Fibroblast of lung (primary cell): ENCODE data around the gene PTPRA. TPM values are rescaled to one million over a fixed set of nuclear protein-coding genes. Genes with fewer than 3 reads are reported as not detected.

ENCODE experiments used
- DNase-seq, 2 donors: peaks; one replicate each; pipeline versions ENCODE4 v3.0.0 to v3.0.0-alpha.2; 2010; ENCODE audit warnings: low read depth in 2 of 2
- H2AFZ ChIP-seq: 2 replicates; pipeline ENCODE4 v1.5.1; 2012; ENCODE audit warnings: low read length, control low read depth, inconsistent platforms
- H3K27ac ChIP-seq: 2 replicates; pipeline ENCODE4 v1.5.1; 2011; ENCODE audit warnings: low read length, control low read depth; ENCODE audit not compliant: insufficient read depth
- H3K27me3 ChIP-seq: 2 replicates; pipeline ENCODE4 v1.5.1; 2011; ENCODE audit warnings: mild to moderate bottlenecking, low read length; ENCODE audit not compliant: control insufficient read depth, insufficient read depth
- H3K36me3 ChIP-seq: 2 replicates; pipeline ENCODE4 v1.5.1; 2011; ENCODE audit warnings: low read length; ENCODE audit not compliant: control insufficient read depth, insufficient read depth
- H3K4me1 ChIP-seq: 2 replicates; pipeline ENCODE4 v1.5.1; 2011; ENCODE audit warnings: low read length; ENCODE audit not compliant: control insufficient read depth, insufficient read depth; ENCODE audit errors: extremely low read depth
- H3K4me2 ChIP-seq: 2 replicates; pipeline ENCODE4 v1.5.1; 2011; ENCODE audit warnings: low read length, control low read depth; ENCODE audit not compliant: insufficient read depth; ENCODE audit errors: extremely low read depth
- H3K4me3 ChIP-seq, 4 experiments: fragments of 200-600 bp in 1 of 4; sonication (generic) in 1 of 4; replicated peaks in 1 of 4; 2 replicates each; pipeline ENCODE4 v1.5.1; 2011 to 2016; ENCODE audit warnings: low read length in 4 of 4, low read depth in 3 of 4, mild to moderate bottlenecking in 3 of 4, control low read depth in 2 of 4, inconsistent platforms in 1 of 4, mixed read lengths in 1 of 4; ENCODE audit not compliant: insufficient read depth in 1 of 4; ENCODE audit errors: control extremely low read depth in 1 of 4
- H3K79me2 ChIP-seq: 2 replicates; pipeline ENCODE4 v1.5.1; 2012; ENCODE audit warnings: mild to moderate bottlenecking, low read length, inconsistent platforms; ENCODE audit not compliant: control insufficient read depth, insufficient read depth
- H3K9ac ChIP-seq: 2 replicates; pipeline ENCODE4 v1.5.1; 2011; ENCODE audit warnings: mild to moderate bottlenecking, low read length, control low read depth; ENCODE audit not compliant: insufficient read depth
- H3K9me3 ChIP-seq: 2 replicates; pipeline ENCODE4 v1.5.1; 2012; ENCODE audit warnings: low read depth, low read length; ENCODE audit not compliant: control insufficient read depth, insufficient read depth
- H4K20me1 ChIP-seq: 2 replicates; pipeline ENCODE4 v1.5.1; 2011; ENCODE audit warnings: low read length; ENCODE audit not compliant: control insufficient read depth, insufficient read depth; ENCODE audit errors: extremely low read depth
- EZH2 ChIP-seq: IDR thresholded peaks from 2 replicates; pipeline ENCODE4 v1.5.1; 2012; ENCODE audit warnings: low read length, control low read depth, mild to moderate bottlenecking; ENCODE audit errors: missing control alignments
- polyA plus RNA-seq, 2 donors: library from polyadenylated mRNA; depleted of rRNA in 1 of 2; stranded (reverse) in 1 of 2; unstranded in 1 of 2; fragments of >200 nt; gene quantifications; 2 replicates each; pipeline ENCODE4 v1.2.1, GENCODE V29; 2011 to 2012; ENCODE audit warnings: missing spikeins in 1 of 2
- total RNA-seq: library from RNA; depleted of rRNA; stranded (reverse); fragments of >200 nt; gene quantifications from 2 replicates; pipeline ENCODE4 v1.2.1, GENCODE V29; 2014
- TF ChIP-seq, protein P1 (sequence below), 2 donors: IDR thresholded peaks in 1 of 2; conservative IDR thresholded peaks in 1 of 2; 1 replicate in 1 of 2; 2 replicates in 1 of 2; pipeline ENCODE4 v1.5.1; 2011 to 2012; ENCODE audit warnings: low read length in 2 of 2, control low read depth in 1 of 2, inconsistent platforms in 1 of 2, low read depth in 1 of 2, mild to moderate bottlenecking in 1 of 2

The PTPRA gene
- total and polyA plus RNA-seq, 2 donors (not counting 1 experiment from before 2014, with no cell fraction given): 27.9 to 127 TPM

- TF ChIP-seq EZH2: no peak
- TF ChIP-seq, protein P1, sequence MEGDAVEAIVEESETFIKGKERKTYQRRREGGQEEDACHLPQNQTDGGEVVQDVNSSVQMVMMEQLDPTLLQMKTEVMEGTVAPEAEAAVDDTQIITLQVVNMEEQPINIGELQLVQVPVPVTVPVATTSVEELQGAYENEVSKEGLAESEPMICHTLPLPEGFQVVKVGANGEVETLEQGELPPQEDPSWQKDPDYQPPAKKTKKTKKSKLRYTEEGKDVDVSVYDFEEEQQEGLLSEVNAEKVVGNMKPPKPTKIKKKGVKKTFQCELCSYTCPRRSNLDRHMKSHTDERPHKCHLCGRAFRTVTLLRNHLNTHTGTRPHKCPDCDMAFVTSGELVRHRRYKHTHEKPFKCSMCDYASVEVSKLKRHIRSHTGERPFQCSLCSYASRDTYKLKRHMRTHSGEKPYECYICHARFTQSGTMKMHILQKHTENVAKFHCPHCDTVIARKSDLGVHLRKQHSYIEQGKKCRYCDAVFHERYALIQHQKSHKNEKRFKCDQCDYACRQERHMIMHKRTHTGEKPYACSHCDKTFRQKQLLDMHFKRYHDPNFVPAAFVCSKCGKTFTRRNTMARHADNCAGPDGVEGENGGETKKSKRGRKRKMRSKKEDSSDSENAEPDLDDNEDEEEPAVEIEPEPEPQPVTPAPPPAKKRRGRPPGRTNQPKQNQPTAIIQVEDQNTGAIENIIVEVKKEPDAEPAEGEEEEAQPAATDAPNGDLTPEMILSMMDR (conservative IDR thresholded peaks at IDR 0.05 in 1 of 2, IDR thresholded peaks at IDR 0.05 in 1 of 2; ENCODE audit: low read depth in 1 of 2, low read length in 2 of 2): no peak
- DNase-seq: no peak
- Histone ChIP-seq H3K36me3 (peaks cover 2% of the 10 kb centered on the region), H3K27ac (no peak overlapping the region), H3K4me3 (no peak overlapping the region), H3K4me2 (no peak overlapping the region), H3K4me1 (no peaks in the 10 kb centered on the region), H2AFZ (no peak overlapping the region), H3K27me3 (no peaks in the 10 kb centered on the region), H3K79me2 (no peaks in the 10 kb centered on the region), H3K9me3 (no peaks in the 10 kb centered on the region), H3K9ac (no peak overlapping the region), H4K20me1 (no peaks in the 10 kb centered on the region)
Observed at GRCh38 chr20:2919518-2920245, 46.4 kb downstream of the PTPRA start.

- no peaks in the 10 kb centered on the region for H3K27me3 ChIP-seq
- H3K9me3 ChIP-seq: no peaks in the 10 kb centered on the region
- H3K36me3 ChIP-seq: peaks cover 2% of the 10 kb centered on the region
- no peaks in the 10 kb centered on the region for H3K79me2 ChIP-seq
- no peaks in the 10 kb centered on the region for H3K4me1 ChIP-seq
- DNase-seq: no peak
- H3K9ac ChIP-seq: no peak overlapping the region
- H4K20me1 ChIP-seq: no peaks in the 10 kb centered on the region
- no peak overlapping the region for H2AFZ ChIP-seq
- H3K4me2 ChIP-seq: no peak overlapping the region
- no peak overlapping the region for H3K27ac ChIP-seq
- H3K4me3 ChIP-seq: no peak overlapping the region
- TF ChIP-seq EZH2: no peak
- TF ChIP-seq, protein P1 (conservative IDR thresholded peaks at IDR 0.05 in 1 of 2, IDR thresholded peaks at IDR 0.05 in 1 of 2; ENCODE audit: low read depth in 1 of 2, low read length in 2 of 2): no peak
Observed at GRCh38 chr20:2920473-2920872, 47.2 kb downstream of the PTPRA start.

DNA sequence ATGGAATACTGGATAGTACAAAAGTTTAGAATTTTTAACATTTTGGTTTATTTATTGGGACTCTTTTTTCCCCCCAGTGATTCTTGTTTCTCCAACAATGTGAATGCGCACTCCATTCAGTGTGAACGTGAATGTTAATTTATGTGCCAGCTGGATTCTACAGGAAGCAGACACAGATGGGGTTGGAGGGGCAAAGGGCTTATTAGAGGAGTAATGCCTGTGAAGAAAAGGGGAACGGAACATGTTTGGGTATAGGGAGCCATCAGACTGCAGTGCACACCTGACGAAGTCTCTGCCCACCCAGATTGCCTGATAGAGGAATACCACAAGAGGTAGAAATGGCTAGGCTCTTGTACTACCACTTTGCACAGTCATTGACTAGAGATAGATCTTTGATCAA is 48.2 kb downstream of the PTPRA start:
- TF ChIP-seq, protein P1 (conservative IDR thresholded peaks at IDR 0.05 in 1 of 2, IDR thresholded peaks at IDR 0.05 in 1 of 2; ENCODE audit: low read depth in 1 of 2, low read length in 2 of 2): no peak
- no peak for TF ChIP-seq EZH2
- Histone ChIP-seq H3K27ac (no peak overlapping the region), H3K9ac (no peak overlapping the region), H3K27me3 (no peaks in the 10 kb centered on the region), H2AFZ (no peak overlapping the region), H3K79me2 (no peaks in the 10 kb centered on the region), H3K4me1 (no peaks in the 10 kb centered on the region), H3K4me2 (no peak overlapping the region), H3K36me3 (peaks cover 2% of the 10 kb centered on the region), H4K20me1 (no peaks in the 10 kb centered on the region), H3K4me3 (no peak overlapping the region), H3K9me3 (no peaks in the 10 kb centered on the region)
- DNase-seq: no peak
